T47D (cell line): Measurements from ENCODE around the gene CSNK2A1.
"Not testable (repeated sequence)": the region's sequence is repeated elsewhere in the genome, so short reads cannot be mapped to it uniquely, and the experiment has no call there.

ENCODE experiments used
- DNase-seq, 2 experiments: peaks; one replicate each; pipeline versions ENCODE4 v3.0.0 to v3.0.0-alpha.2; 2011 to 2012; ENCODE audit warnings: low read depth in 1 of 2, low spot score in 1 of 2
- JUND ChIP-seq: IDR thresholded peaks from 2 replicates; pipeline ENCODE4 v1.6.1; 2012; ENCODE audit warnings: low read depth
- in situ Hi-C: cut with HindIII; loops from 2 replicates; pipeline ENCODE4 v1.10.0; 2016; ENCODE audit warnings: low sequenced_read_pairs, low pct_unique_long_range_greater_than_20kb

Gene CSNK2A1

DNA sequence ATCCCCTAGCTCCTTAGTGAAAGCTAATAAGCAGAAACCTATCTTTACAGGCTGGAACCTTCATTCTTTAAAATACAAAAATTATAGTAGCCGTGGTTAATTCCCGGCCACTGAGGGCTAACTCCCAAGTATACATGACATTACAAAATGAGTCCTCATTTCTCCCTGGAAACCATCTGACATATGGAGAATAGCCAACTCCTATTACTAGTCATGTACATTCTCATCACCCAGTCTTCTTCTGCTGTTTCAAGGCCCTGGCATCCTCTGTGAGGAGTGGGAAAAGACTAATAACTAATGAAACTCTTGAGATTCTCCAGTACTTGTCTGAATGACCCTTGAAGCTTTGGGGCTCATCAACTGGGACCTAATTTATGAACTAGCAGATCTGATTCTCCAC lies 30.2 kb downstream of the CSNK2A1 start:
- TF ChIP-seq JUND: no peak
- DNase-seq: no peak
- in situ Hi-C loops: no loop called here

DNA sequence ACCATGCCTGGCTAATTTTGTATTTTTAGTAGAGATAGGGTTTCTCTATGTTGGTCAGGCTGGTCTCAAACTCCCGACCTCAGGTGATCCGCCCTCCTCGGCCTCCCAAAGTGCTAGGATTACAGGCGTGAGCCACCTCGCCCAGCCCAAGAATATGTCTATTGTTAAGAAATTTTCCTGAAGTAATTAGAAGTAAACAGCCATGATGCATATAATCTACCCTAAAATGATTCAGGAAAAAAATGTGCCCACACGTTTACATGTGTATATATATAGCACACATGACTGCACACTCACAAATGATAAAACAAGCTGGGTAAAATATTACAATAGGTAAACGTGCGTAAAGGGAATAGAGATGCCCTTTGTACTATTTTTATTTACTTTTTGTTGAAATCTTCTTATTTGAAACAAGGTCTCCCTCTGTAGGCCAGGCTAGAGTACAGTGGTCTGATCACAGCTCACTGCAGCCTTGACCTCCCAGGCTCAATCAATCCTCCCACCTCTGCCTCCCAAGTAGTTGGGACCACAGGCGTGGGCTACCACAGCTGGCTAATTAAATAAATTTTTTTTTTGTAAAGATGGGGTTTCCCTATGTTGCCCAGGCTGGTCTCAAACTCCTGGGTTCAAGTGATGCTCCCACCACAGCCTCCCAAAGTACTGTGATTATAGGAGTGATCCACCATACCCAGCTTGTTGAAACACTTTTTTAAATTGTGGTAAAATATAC lies 33.1 kb downstream of the CSNK2A1 start:
- DNase-seq: not testable (repeated sequence)

GRCh38 chr20:508364-508787 lies 35.2 kb downstream of the CSNK2A1 start:
- in situ Hi-C loops, DNase-seq: not testable (repeated sequence)

More for the DNA sequence above, 33.1 kb downstream of the CSNK2A1 start:
- in situ Hi-C loops: not testable (repeated sequence)

DNA sequence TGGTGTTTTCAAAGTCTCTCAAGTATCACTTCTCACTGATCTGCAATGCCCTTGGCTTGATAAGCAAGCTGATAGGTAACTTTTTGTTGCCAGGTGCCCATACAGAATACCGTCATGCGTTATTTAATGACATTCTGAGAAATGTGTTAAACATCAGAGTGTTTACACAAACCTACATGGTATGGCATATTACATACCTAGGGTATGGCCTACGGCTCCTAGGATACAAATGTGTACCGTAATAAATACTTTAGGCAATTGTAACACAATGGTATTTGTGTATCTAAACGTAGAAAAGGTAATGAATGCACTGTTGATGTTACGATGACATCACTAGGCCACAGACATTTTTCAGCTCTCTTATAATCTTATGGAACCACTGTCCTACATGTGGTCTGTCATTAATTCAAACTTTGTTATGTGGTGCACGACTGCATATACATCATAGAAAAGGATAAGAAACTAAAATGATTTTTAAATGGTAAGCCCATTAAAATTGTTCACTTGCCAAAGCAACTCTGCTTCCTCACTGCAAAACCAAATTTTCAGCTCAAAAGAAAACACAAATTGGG lies 35.7 kb downstream of the CSNK2A1 start:
- in situ Hi-C loops: no loop called here
- no peak for TF ChIP-seq JUND
- DNase-seq: peak in 1 of 2 experiments; percentile 40

DNA sequence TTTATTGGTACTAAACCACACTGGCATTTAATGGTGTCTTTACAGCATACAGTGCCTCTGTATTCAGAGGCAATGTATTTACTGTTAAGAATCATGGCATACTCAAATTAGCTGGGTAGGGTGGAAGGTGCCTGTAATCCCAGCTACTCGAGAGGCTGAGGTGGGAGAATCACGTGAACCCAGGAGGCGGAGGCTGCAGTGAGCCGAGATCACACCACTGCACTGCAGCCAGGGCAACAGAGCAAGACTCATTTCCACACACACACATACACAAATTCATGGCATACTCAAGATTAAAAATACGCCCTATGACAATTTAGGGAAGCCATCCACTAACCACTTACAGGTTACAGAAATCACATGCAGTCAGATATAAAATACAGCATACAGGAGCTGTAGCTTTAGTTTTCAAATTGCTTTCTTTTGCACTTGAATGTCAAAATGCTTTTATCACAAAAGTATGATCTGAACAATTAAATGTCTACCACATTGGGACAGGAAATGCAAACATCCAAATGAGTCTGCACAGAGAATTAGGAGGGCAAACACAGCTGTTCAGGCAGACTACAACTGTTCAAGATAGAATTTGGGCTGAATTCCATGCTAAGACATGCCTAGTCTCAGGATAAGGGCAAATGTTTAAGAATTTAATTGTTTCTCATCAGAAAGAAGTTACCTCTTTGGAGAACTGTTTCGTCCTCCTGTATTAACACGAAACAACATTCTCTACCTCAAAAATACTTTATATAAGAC lies 36.4 kb downstream of the CSNK2A1 start:
- in situ Hi-C loops: no loop called here
- no peak for DNase-seq
- TF ChIP-seq JUND: no peak

GRCh38 chr20:504632-505075 lies 38.9 kb downstream of the CSNK2A1 start:
- TF ChIP-seq JUND: no peak
- in situ Hi-C loops: no loop called here

DNA sequence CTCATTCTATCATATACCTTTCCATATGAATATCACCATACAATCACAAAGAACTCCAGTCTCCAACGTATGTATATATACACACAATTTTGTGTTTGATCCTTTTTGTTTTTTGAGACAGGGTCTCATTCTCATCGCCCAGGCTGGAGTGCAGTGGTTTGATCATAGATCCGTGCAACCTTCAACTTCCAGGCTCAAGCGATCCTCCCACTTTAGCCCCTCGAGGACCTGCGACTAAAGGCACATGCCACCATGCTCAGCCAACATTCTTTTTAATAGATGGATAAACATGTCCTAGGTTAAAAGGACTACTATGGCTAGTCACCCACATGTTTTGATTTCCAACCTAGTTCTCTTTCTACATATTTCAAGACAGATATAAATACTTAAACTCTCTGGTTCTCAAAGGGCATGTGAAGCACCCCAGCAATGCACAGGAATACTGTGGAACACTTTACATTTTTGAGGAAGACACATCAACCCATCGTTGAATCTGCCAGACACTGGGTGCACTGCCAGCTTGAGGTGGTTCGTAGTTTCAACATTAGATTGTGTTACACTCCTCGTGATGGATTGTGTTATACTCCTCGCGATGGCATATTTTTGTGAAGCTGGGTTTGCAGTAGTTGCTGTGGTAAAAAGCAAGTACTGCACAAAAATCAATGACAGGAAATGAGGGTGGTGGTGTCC lies 40.4 kb downstream of the CSNK2A1 start:
- in situ Hi-C loops: no loop called here
- no peak for TF ChIP-seq JUND
- no peak for DNase-seq

More at GRCh38 chr20:504632-505075, 38.9 kb downstream of the CSNK2A1 start:
- no peak for DNase-seq

- no peak for DNase-seq
- no peak for TF ChIP-seq JUND
- in situ Hi-C loops: no loop called here
These were observed 45.6 kb downstream of the CSNK2A1 start for GRCh38 chr20:497979-498378.

- peak in 1 of 2 experiments; percentile 70 for DNase-seq
- TF ChIP-seq JUND: no peak
- in situ Hi-C loops: no loop called here
These were observed 47.4 kb downstream of the CSNK2A1 start for GRCh38 chr20:496126-496696.

DNA sequence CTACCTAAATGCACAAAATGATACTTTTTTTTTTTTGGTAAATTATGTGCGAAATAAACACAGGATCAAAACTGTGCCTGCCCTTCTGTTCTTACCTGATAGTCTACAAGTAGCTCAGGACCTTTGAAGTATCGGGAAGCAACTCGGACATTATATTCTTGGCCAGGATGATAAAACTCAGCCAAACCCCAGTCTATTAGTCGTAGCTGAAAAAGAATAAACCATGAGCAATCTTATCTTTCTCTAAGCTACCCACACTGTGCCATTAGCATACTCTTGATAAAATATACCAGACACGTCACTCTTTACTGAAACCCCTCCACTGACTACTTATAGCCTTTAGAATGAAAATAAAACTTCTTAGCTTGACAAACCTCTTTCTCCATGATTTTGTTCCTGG lies 51.4 kb downstream of the CSNK2A1 start:
- no peak for DNase-seq
- in situ Hi-C loops: no loop called here
- TF ChIP-seq JUND: no peak

- no peak for TF ChIP-seq JUND
- in situ Hi-C loops: no loop called here
- no peak for DNase-seq
These were observed 55.9 kb downstream of the CSNK2A1 start for GRCh38 chr20:487655-488054.
